Astrocyte of the spinal cord (primary cell): ENCODE data around the gene CIAO3.

Source experiments
- DNase-seq: peaks from one replicate; pipeline ENCODE4 v3.0.0; 2011; ENCODE audit warnings: low read depth, low spot score
- H3K4me3 ChIP-seq: 2 replicates; pipeline ENCODE4 v1.5.1; 2011; ENCODE audit warnings: low read depth, mild to moderate bottlenecking, low read length, moderate library complexity
- in situ Hi-C: cut with HindIII; loops from 2 replicates; pipeline ENCODE4 v1.10.0; 2017; ENCODE audit warnings: low sequenced_read_pairs
- TF ChIP-seq, protein P1 (sequence below): IDR thresholded peaks from 2 replicates; pipeline ENCODE4 v1.5.1; 2012; ENCODE audit warnings: low read depth, mild to moderate bottlenecking, low read length, inconsistent platforms

Gene CIAO3

DNA sequence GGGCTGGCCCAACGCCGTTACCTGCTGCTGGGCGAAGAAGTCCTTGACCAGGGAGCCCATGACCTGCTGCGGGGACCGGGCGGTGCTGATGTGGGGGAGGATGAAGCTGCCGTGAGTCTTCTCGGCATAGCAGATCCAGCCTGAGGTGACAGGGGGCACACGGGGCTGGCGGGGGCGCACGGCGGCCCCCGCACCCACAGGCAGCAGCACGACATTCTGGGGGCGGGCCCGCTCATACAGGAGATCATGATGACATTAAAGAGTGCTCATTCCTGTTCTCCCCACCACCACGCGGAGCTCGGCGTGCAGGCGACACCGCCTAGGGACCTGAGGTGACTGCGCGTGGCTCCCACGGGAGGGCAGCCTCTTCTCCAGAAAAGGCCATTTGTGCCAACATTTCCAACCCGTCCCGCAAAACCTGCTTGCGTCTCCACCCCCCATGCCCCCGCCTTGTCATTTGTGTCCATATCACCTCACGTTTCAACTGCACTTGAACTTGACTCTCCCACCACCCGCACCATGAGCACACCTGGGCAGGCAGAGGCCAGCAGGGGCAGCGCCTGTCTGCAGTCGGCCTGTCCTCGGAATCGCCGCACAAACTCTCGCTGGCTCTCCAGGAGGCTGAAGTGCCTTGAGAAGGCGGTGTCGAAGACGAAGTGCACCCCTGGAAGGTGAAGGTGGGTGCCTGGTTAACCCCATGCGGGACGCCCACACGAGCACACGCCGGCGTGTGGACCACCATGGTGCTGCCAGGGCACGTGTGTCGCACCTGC is 6.4 kb downstream of the CIAO3 start:
- no peak overlapping the region for H3K4me3 ChIP-seq
- in situ Hi-C loops = no loop called here
- no peak for DNase-seq
- TF ChIP-seq, protein P1, sequence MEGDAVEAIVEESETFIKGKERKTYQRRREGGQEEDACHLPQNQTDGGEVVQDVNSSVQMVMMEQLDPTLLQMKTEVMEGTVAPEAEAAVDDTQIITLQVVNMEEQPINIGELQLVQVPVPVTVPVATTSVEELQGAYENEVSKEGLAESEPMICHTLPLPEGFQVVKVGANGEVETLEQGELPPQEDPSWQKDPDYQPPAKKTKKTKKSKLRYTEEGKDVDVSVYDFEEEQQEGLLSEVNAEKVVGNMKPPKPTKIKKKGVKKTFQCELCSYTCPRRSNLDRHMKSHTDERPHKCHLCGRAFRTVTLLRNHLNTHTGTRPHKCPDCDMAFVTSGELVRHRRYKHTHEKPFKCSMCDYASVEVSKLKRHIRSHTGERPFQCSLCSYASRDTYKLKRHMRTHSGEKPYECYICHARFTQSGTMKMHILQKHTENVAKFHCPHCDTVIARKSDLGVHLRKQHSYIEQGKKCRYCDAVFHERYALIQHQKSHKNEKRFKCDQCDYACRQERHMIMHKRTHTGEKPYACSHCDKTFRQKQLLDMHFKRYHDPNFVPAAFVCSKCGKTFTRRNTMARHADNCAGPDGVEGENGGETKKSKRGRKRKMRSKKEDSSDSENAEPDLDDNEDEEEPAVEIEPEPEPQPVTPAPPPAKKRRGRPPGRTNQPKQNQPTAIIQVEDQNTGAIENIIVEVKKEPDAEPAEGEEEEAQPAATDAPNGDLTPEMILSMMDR = no peak

DNA sequence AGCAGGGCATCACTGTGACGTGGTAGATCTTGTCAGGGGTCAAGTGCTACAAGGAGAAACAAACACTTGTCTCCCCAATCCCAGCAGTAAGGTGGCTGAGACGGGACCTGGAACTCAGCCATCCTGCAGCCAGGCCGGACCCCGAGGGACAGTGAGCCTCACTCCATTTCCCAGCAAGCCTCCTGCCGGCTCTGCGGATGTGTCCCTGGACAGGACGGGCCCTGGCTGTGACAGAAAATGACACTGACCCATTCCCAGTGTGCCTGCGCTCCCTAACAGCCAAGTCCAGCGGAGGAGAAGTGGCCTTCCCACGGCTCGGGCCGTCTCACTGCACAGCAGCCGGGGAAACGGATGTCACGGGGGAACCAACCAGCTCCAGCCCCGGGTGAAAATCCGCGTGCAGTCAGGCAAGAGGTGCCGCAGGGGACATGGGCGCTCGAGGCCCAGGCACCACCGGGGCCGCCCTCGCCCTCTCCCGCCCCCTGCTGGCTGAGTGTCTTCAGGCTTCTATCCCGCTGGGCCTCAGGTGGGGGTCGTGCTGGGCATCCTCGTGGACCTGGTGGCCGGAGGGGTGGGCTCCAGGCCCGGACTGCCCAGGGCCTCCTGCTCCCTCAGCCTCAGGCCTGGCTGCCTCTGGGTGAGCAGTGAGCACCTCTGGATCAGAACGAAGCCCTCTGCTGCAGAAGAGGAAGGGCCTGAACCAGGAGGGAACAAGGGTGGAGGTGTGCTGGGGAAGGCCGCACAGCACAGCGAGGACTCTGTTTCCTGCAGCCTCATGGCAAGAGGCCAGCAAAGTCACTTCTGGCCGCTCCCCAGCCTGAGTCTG is 7.2 kb downstream of the CIAO3 start:
- in situ Hi-C loops = no loop called here
- no peak overlapping the region for H3K4me3 ChIP-seq
- DNase-seq = no peak
- TF ChIP-seq, protein P1 = peak; percentile 39

DNA sequence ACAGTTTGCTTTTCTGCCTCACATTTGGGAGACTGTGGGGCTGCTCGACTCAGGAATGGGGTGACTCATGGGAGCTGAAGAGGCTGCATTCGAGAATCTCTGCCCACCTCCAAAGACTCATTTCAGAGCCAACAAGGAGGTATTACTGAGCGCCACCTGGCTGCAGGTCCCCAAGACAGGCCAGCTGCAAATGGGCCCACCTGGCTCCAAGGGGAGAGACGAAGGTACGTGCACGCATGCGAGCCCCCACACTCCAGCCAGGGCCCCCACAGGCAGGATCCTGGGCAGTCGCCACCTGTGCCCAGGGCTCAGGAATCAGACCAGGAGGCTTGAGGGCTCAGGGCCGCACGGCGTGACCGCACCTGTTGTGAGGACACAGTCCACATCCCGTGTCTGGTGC is 7.9 kb downstream of the CIAO3 start:
- in situ Hi-C loops = no loop called here
- DNase-seq = no peak
- H3K4me3 ChIP-seq = no peak overlapping the region
- TF ChIP-seq, protein P1 = no peak

DNA sequence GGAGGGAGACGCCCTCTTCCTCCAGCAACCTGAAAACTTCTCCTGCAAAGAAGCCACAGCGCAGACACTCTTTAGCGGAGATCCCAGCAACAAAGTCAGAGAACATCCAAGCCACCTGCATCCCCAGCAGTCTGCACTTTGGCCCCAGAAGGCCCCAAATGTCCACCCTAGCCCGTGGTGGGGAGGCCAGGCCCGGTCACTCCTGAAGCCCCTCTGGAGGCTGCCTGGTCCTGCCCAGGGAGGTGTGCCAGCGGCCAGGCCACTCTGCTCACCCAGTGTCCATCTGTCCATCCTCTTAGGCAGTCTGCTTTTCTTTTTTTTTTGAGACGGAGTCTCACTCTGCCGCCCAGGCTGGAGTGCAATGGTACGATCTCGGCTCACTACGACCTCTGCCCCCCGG is 8.5 kb downstream of the CIAO3 start:
- TF ChIP-seq, protein P1 = no peak
- no peak overlapping the region for H3K4me3 ChIP-seq

DNA sequence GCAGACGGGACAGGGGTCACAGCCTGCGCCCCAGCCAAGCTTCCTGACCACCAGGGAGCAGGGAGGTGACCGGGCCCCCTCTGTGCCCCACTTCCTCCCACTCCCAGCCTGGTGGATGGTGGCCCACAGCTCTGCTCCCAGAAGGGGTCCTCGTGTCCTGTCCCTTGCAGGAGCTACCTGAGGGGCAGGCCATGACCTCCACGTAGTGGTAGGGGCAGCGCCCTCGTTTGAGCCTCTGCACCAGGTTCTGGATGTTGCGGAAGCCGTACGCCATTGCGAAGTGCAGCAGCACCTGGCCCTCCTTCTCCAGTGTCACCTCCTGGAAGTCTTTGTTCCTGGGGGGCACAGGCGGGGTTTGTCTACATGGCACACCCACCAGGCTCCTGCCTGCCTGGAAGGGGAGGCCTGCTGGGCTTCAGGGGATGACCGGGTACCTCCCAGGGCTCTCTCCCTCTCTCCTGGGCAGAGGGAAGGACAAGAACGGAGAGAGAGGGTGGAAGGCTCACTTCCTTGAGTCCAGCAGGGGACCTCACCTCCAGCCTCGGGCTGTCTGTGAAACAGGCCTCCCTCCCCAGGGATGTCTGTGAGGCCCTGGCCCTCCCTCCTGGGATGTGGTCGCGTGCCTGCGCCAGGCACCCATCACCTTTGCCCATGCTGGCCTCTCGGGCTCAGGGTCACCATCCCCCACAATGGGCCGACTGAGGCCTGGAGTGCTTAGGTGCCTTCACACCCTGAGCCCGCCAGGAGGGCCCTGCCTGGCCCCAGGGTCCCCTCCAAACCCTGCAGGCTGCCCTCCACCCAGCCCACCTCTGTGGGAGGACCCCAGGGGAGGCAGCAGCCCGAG is 9.9 kb downstream of the CIAO3 start:
- in situ Hi-C loops = no loop called here
- TF ChIP-seq, protein P1 = no peak
- DNase-seq = no peak
- H3K4me3 ChIP-seq = no peak overlapping the region

More for the DNA sequence above, 8.5 kb downstream of the CIAO3 start:
- in situ Hi-C loops = no loop called here
- no peak for DNase-seq
